ENCODE measurements around the gene LYPD6B.

DNA sequence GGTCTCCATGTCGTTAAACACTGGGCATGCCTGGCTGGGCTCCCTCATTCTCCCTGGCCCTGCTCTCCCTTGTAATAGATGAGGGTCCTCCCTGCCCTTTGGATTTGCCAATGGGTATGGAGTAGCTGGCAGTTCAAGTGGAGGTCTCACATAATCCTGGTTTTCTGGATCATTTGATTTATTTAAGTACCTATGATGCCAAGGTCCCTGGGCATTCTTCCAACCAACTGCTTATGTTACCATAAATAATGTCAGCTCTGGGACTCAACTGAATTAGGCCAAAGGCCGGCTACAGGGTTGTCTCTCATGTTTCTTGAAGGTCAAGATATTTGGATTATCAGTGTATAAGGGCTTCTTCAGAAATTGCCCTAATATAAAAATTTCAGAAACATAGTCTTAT, 186.9 kb downstream of the LYPD6B start:
- TF ChIP-seq, protein P1, sequence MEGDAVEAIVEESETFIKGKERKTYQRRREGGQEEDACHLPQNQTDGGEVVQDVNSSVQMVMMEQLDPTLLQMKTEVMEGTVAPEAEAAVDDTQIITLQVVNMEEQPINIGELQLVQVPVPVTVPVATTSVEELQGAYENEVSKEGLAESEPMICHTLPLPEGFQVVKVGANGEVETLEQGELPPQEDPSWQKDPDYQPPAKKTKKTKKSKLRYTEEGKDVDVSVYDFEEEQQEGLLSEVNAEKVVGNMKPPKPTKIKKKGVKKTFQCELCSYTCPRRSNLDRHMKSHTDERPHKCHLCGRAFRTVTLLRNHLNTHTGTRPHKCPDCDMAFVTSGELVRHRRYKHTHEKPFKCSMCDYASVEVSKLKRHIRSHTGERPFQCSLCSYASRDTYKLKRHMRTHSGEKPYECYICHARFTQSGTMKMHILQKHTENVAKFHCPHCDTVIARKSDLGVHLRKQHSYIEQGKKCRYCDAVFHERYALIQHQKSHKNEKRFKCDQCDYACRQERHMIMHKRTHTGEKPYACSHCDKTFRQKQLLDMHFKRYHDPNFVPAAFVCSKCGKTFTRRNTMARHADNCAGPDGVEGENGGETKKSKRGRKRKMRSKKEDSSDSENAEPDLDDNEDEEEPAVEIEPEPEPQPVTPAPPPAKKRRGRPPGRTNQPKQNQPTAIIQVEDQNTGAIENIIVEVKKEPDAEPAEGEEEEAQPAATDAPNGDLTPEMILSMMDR (IDR thresholded peaks at IDR 0.05): no peak
- no peak for TF ChIP-seq POLR2A (IDR thresholded peaks at IDR 0.05)

Measured in lower leg skin (tissue), 3 donors.